ENCODE results near the gene IL22. TPM values are rescaled to one million over a fixed set of nuclear protein-coding genes. Genes with fewer than 3 reads are reported as not detected.

Gene IL22
- total RNA-seq, 1 experiment from 2014 or later, result not detected

DNA sequence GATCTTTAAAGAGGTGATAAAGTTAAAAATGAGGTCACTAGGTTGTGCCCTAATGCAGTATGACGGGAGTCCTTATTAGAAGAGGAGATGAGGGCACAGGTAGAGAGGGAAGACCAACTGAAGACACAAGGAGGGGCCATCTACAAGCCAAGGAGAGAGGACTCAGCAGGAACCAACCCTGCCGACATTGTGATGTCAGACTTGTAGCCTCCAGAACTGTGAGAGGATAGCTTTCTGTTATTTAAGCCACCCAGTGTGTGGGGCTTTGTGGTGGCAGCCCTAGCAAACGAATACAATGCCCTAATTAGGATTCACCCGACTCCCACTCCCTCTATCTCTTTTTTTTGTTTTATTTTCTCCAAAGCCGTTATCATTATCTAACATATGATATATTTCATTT lies 19.9 kb downstream of the IL22 start:
- Histone ChIP-seq H3K4me1 (ENCODE audit: insufficient read depth, low read length) (no peaks in the 10 kb centered on the region), H3K27me3 (ENCODE audit: low read length) (no peaks in the 10 kb centered on the region), H2AFZ (ENCODE audit: low read length) (no peak overlapping the region), H3K9me3 (ENCODE audit: low read length) (no peaks in the 10 kb centered on the region), H3K4me2 (ENCODE audit: low read length) (no peak overlapping the region), H3K9ac (ENCODE audit: low read length) (no peak overlapping the region), H3K4me3 (ENCODE audit: low read length) (no peak overlapping the region), H3K27ac (ENCODE audit: low read length) (no peak overlapping the region), H3K36me3 (ENCODE audit: low read depth, low read length) (no peaks in the 10 kb centered on the region), H4K20me1 (ENCODE audit: low read length) (no peaks in the 10 kb centered on the region), H3F3A (ENCODE audit: low read length, unreplicated experiment) (no peaks in the 10 kb centered on the region), H3K9me2 (replicated peaks; ENCODE audit: low read length) (no peaks in the 10 kb centered on the region), H3K79me2 (ENCODE audit: low read length) (no peaks in the 10 kb centered on the region)
- no peak for DNase-seq
- ATAC-seq, result no peak
- ChIA-PET CTCF (no interaction called here), POLR2A (ENCODE audit: unreplicated experiment) (interaction anchor here (0.6 kb wide), 1 partner anchor 686 kb away, joined by 4 read pairs; no protein-coding TSS in a partner anchor)
- TF ChIP-seq, protein P1, sequence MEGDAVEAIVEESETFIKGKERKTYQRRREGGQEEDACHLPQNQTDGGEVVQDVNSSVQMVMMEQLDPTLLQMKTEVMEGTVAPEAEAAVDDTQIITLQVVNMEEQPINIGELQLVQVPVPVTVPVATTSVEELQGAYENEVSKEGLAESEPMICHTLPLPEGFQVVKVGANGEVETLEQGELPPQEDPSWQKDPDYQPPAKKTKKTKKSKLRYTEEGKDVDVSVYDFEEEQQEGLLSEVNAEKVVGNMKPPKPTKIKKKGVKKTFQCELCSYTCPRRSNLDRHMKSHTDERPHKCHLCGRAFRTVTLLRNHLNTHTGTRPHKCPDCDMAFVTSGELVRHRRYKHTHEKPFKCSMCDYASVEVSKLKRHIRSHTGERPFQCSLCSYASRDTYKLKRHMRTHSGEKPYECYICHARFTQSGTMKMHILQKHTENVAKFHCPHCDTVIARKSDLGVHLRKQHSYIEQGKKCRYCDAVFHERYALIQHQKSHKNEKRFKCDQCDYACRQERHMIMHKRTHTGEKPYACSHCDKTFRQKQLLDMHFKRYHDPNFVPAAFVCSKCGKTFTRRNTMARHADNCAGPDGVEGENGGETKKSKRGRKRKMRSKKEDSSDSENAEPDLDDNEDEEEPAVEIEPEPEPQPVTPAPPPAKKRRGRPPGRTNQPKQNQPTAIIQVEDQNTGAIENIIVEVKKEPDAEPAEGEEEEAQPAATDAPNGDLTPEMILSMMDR (conservative IDR thresholded peaks at IDR 0.05; ENCODE audit: low read depth, low read length), result no peak
- TF ChIP-seq EZH2phosphoT487 (IDR thresholded peaks at IDR 0.05; ENCODE audit: borderline replicate concordance, low read length) (no peak), EZH2 (IDR thresholded peaks at IDR 0.05; ENCODE audit: low read length, unreplicated experiment) (no peak)
- BruUV-seq (replicated peaks), result no TSS peak
- intact Hi-C loops (cut with micrococcal nuclease), result no loop called here

DNA sequence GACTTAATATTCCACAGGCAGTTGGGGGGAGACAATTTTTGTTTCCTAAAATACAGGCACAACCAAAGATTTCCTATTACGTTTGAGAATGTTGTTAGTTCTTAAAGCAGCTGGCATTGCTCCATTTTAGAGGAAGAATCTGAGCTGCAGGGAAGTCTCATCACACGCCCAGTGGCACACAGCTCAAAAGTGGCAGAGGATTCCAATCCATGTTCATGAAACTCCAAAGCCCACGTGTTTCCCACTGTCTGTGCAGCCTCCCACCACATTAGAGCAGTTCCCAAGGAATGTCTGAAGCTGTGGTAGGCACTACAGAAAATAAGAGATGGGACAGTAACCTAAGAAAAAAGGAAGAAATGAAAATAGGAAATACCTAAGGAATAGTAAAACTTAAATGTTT lies 21.7 kb downstream of the IL22 start:
- no peak overlapping the region for H3K4me3 ChIP-seq (ENCODE audit: low read length)
- H3K27me3 ChIP-seq (ENCODE audit: low read length), result no peaks in the 10 kb centered on the region
- BruUV-seq (replicated peaks), result no TSS peak
- no peaks in the 10 kb centered on the region for H3K36me3 ChIP-seq (ENCODE audit: low read depth, low read length)
- H3K27ac ChIP-seq (ENCODE audit: low read length), result no peak overlapping the region
- H3F3A ChIP-seq (ENCODE audit: low read length, unreplicated experiment), result no peaks in the 10 kb centered on the region
- DNase-seq (no peak), ATAC-seq (no peak)
- intact Hi-C loops (cut with micrococcal nuclease), result no loop called here
- ChIA-PET POLR2A (ENCODE audit: unreplicated experiment) (no interaction called here), CTCF (no interaction called here)
- no peaks in the 10 kb centered on the region for H3K4me1 ChIP-seq (ENCODE audit: insufficient read depth, low read length)
- H3K9me3 ChIP-seq (ENCODE audit: low read length), result no peaks in the 10 kb centered on the region
- no peak overlapping the region for H2AFZ ChIP-seq (ENCODE audit: low read length)
- TF ChIP-seq EZH2phosphoT487 (IDR thresholded peaks at IDR 0.05; ENCODE audit: borderline replicate concordance, low read length) (no peak), EZH2 (IDR thresholded peaks at IDR 0.05; ENCODE audit: low read length, unreplicated experiment) (no peak)
- TF ChIP-seq, protein P1 (conservative IDR thresholded peaks at IDR 0.05; ENCODE audit: low read depth, low read length), result no peak
- H3K9ac ChIP-seq (ENCODE audit: low read length), result no peak overlapping the region
- no peaks in the 10 kb centered on the region for H3K79me2 ChIP-seq (ENCODE audit: low read length)
- no peaks in the 10 kb centered on the region for H4K20me1 ChIP-seq (ENCODE audit: low read length)
- no peak overlapping the region for H3K4me2 ChIP-seq (ENCODE audit: low read length)
- H3K9me2 ChIP-seq (replicated peaks; ENCODE audit: low read length), result no peaks in the 10 kb centered on the region

DNA sequence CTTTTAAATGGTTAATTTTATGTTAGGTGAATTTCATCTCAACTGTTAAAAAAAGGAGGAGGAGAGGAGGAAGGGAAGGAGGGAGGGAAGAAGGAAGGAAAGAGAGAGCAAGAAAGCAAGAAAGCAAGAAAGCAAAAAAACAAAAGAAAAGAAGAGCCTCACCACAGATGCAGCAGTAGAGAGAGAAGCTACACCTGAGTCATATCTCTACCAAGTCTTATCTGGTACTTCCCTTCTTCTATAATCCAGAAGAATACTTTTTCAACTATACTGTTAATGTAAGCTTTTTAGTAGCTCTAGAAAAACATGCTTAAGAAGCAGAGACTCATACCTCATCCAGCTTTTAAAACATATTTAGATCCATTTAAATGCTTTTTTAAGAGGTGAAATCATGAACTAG lies 22.2 kb downstream of the IL22 start:
- H3K4me2 ChIP-seq (ENCODE audit: low read length), result no peak overlapping the region
- no peaks in the 10 kb centered on the region for H3K9me2 ChIP-seq (replicated peaks; ENCODE audit: low read length)
- no peak overlapping the region for H3K4me3 ChIP-seq (ENCODE audit: low read length)
- DNase-seq (no peak), ATAC-seq (no peak)
- no peak for TF ChIP-seq EZH2 (IDR thresholded peaks at IDR 0.05; ENCODE audit: low read length, unreplicated experiment)
- no peak for TF ChIP-seq EZH2phosphoT487 (IDR thresholded peaks at IDR 0.05; ENCODE audit: borderline replicate concordance, low read length)
- TF ChIP-seq, protein P1 (conservative IDR thresholded peaks at IDR 0.05; ENCODE audit: low read depth, low read length), result no peak
- no peaks in the 10 kb centered on the region for H3K4me1 ChIP-seq (ENCODE audit: insufficient read depth, low read length)
- BruUV-seq (replicated peaks), result no TSS peak
- H3K27me3 ChIP-seq (ENCODE audit: low read length), result no peaks in the 10 kb centered on the region
- no peak overlapping the region for H2AFZ ChIP-seq (ENCODE audit: low read length)
- no peak overlapping the region for H3K27ac ChIP-seq (ENCODE audit: low read length)
- no peaks in the 10 kb centered on the region for H3K36me3 ChIP-seq (ENCODE audit: low read depth, low read length)
- H3K9ac ChIP-seq (ENCODE audit: low read length), result no peak overlapping the region
- ChIA-PET CTCF (no interaction called here), POLR2A (ENCODE audit: unreplicated experiment) (no interaction called here)
- intact Hi-C loops (cut with micrococcal nuclease), result no loop called here
- no peaks in the 10 kb centered on the region for H3K9me3 ChIP-seq (ENCODE audit: low read length)
- no peaks in the 10 kb centered on the region for H3K79me2 ChIP-seq (ENCODE audit: low read length)
- no peaks in the 10 kb centered on the region for H4K20me1 ChIP-seq (ENCODE audit: low read length)
- H3F3A ChIP-seq (ENCODE audit: low read length, unreplicated experiment), result no peaks in the 10 kb centered on the region
